ENCODE results near the gene DNAJC7.
A peak's percentile ranks its signal among the peaks of the same experiment; 100 is the strongest.

DNAJC7 gene, protein sequence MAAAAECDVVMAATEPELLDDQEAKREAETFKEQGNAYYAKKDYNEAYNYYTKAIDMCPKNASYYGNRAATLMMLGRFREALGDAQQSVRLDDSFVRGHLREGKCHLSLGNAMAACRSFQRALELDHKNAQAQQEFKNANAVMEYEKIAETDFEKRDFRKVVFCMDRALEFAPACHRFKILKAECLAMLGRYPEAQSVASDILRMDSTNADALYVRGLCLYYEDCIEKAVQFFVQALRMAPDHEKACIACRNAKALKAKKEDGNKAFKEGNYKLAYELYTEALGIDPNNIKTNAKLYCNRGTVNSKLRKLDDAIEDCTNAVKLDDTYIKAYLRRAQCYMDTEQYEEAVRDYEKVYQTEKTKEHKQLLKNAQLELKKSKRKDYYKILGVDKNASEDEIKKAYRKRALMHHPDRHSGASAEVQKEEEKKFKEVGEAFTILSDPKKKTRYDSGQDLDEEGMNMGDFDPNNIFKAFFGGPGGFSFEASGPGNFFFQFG

DNA sequence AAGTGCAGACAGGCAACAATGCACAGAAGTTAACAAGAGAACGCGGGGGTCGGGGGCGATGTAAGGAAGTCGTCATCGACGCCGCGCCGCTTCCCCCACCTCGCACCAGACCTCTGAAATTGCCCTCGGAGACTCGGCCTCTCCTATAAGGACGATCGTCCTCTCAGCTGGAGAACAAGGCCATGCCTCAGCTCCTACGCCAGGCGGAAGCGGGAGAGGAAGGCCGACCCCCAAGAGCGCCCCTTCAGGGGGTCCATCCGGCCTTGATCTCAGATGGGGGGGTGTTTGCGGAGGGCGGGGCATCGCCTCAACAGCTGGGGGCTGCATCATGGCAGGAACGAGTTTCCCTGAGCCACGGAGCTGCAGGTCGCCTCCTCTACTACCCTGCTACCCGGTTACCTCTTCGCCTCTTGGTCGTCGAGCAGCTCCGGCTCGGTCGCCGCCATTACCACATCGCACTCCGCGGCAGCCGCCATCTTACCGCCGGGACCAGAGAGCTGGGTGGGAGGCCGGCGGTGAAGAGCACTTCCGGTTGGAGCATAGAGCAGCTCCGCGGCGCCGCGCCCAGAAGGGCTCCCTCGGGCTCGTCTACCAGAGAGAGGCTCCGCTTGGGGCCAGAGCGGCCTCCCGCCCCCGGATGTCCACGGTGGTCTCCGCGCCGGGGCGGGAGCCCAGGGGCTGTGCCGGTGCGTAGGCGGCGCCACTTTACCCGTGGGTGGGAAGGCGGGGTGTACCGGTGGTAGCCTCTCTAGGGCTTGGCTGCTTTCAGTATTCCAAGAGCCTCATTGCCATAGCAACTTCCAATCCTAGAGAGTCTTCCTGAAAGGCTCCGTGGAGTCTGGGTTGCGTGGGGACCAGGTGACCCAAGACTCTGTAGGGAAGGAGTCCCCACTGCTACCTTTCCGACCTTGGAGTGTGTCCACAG is at the start of gene DNAJC7:
DNAJC7 (minus strand) TSS at position 499 of the 925 bp plus-strand sequence; CDS start at position 476, 23 bp downstream.
- Histone ChIP-seq H3K9ac (ENCODE audit: low read depth, low read length) (peak within 1 kb of the TSS; percentile 98), H3K36me3 (ENCODE audit: insufficient read depth, low read depth, low read length) (peaks cover 16% of the 10 kb centered on the region), H3K27ac (ENCODE audit: low read length) (peak within 1 kb of the TSS; percentile 96), H3K9me3 (ENCODE audit: insufficient read depth, low read depth, low read length) (no peaks in the 10 kb centered on the region), H3K27me3 (ENCODE audit: insufficient read depth, low read length) (no peaks in the 10 kb centered on the region), H3K4me3 (ENCODE audit: low read length) (peak within 1 kb of the TSS; percentile 91), H3K4me1 (ENCODE audit: insufficient read depth, low read length) (peaks cover 19% of the 10 kb centered on the region; the same call in 1 of the 2 replicates)

DNA sequence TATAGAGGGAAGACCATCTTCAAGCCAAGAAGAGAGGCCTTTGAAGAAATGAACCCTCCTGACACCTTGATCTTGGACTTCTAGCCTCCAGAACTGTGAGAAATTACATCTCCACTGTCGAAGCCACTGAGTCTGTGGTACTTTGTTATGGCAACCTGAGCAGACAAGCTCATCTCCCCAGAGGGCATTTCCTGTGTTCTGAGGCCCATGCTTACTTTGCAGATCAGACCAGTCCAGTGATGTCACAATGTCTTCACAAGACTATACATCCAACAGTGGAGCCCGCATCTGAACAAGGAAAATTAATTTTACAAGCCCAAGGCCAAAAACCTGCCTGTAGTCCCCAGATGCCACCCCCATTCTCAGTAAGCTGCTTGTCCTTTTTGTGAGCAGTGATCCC is 48.0 kb upstream of the DNAJC7 start:
- Histone ChIP-seq H3K9me3 (ENCODE audit: insufficient read depth, low read depth, low read length) (no peaks in the 10 kb centered on the region), H3K36me3 (ENCODE audit: insufficient read depth, low read depth, low read length) (no peaks in the 10 kb centered on the region), H3K4me3 (ENCODE audit: low read length) (no peak overlapping the region), H3K27me3 (ENCODE audit: insufficient read depth, low read length) (no peaks in the 10 kb centered on the region), H3K4me1 (ENCODE audit: insufficient read depth, low read length) (no peaks in the 10 kb centered on the region), H3K9ac (ENCODE audit: low read depth, low read length) (no peak overlapping the region), H3K27ac (ENCODE audit: low read length) (no peak overlapping the region)

DNA sequence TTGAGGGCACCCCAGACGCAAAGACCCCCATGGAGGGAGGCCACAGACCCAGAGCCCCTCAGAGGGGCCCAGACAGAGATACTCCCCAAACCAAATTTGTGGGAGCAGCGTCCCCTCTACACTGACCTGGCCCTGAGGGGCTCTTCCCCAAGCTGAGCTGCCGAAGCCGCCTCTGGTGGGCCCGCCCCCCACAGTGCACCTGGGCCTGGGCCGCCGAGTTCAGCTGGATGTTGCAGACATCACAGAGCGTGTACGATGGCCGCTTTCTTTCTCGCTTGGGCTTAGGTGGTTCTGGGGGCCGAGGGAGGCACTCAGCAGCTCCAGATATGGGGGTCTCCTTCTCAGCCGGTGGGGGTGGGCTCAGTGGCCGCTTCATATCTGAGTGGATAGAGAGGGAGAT is 45.4 kb upstream of the DNAJC7 start:
- H3K9ac ChIP-seq (ENCODE audit: low read depth, low read length): no peak overlapping the region
- no peaks in the 10 kb centered on the region for H3K4me1 ChIP-seq (ENCODE audit: insufficient read depth, low read length)
- H3K9me3 ChIP-seq (ENCODE audit: insufficient read depth, low read depth, low read length): no peaks in the 10 kb centered on the region
- H3K4me3 ChIP-seq (ENCODE audit: low read length): no peak overlapping the region
- H3K27me3 ChIP-seq (ENCODE audit: insufficient read depth, low read length): no peaks in the 10 kb centered on the region
- H3K27ac ChIP-seq (ENCODE audit: low read length): no peak overlapping the region
- no peaks in the 10 kb centered on the region for H3K36me3 ChIP-seq (ENCODE audit: insufficient read depth, low read depth, low read length)

DNA sequence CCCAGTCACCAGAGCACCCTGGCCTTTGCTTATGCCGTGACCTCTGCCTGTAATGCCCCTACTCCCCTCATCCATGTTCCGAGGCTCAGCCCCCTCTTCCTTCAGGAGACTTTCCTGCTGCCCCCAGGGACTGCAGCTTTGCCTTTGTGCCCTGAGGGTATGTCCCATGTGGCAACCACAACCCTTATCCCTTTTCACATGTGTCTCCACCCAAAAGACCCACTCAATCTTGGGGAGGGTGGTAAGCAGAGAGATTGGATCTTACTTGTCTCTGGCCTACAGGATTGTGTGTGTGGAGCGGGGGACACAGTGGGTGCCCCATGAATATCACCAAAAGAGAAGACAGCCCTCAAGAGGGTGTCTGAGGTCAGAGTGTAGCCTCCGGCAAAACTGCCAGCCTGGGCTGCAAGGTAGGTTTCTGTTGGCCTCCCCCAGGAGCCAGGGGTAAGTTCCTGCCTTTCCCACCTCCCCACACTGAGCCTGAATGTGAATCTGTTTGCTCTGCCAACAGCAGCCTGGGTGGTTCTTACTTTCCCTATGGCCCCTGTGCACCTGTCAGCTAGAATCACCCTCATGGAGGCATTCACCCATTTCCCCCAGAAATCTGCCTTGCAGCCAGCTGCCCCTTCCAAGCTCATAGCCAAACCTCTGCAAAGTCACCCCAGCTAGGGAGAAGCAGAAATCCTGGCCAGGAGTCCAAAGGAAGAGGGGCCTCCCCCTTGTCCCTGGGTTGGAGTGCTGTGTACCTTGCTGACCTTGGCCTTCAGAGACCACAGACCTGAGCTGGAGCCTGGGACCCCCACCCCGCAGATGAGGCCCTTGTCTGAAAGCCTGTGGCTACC is 44.6 kb upstream of the DNAJC7 start:
- H3K4me3 ChIP-seq (ENCODE audit: low read length): no peak overlapping the region
- H3K9me3 ChIP-seq (ENCODE audit: insufficient read depth, low read depth, low read length): no peaks in the 10 kb centered on the region
- no peaks in the 10 kb centered on the region for H3K27me3 ChIP-seq (ENCODE audit: insufficient read depth, low read length)
- no peak overlapping the region for H3K27ac ChIP-seq (ENCODE audit: low read length)
- no peaks in the 10 kb centered on the region for H3K4me1 ChIP-seq (ENCODE audit: insufficient read depth, low read length)
- no peaks in the 10 kb centered on the region for H3K36me3 ChIP-seq (ENCODE audit: insufficient read depth, low read depth, low read length)
- H3K9ac ChIP-seq (ENCODE audit: low read depth, low read length): no peak overlapping the region

DNA sequence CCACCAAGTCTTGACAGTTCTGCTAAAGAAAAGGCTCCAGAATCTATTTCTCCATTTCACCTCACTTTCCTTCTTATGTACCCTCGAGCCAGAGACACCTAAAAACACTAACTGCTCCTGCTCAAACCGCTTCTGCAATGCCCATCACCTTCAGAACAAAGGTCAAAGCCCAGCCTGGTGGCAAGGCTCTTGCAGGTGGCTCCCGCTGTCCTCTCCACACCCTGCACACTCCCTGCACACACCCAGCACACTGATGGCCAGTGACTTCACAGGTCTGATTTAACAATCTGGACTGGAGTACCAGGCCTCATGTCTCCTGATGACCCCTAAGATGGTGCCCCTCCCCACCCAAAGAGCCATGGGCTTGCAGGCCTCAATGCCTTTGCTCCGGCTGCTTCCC is 43.0 kb upstream of the DNAJC7 start:
- Histone ChIP-seq H3K27ac (ENCODE audit: low read length) (no peak overlapping the region), H3K9ac (ENCODE audit: low read depth, low read length) (no peak overlapping the region), H3K27me3 (ENCODE audit: insufficient read depth, low read length) (no peaks in the 10 kb centered on the region), H3K9me3 (ENCODE audit: insufficient read depth, low read depth, low read length) (no peaks in the 10 kb centered on the region), H3K4me1 (ENCODE audit: insufficient read depth, low read length) (peaks cover 3% of the 10 kb centered on the region; the same call in 1 of the 2 replicates), H3K36me3 (ENCODE audit: insufficient read depth, low read depth, low read length) (no peaks in the 10 kb centered on the region), H3K4me3 (ENCODE audit: low read length) (no peak overlapping the region)

DNA sequence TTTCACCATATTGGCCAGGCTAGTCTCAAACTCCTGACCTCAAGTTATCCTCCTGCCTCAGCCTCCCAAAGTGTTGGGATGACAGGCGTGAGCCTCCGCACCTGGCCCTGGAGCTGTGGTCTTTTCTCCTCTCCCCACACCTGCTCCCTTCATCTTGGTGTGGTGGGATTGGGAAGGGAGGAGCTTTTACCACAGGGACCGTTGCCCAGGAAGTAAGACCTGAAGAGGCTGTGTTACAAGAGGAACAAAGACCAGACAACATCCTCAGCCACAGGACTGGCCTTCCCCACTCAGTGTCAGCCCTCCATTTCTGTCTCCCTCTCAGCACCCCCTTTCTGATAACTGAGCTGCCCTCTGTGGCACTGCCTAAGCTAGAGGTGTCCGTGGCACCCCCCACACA is 42.6 kb upstream of the DNAJC7 start:
- Histone ChIP-seq H3K27ac (ENCODE audit: low read length) (no peak overlapping the region), H3K4me1 (ENCODE audit: insufficient read depth, low read length) (peaks cover 6% of the 10 kb centered on the region; the same call in 1 of the 2 replicates), H3K9me3 (ENCODE audit: insufficient read depth, low read depth, low read length) (no peaks in the 10 kb centered on the region), H3K36me3 (ENCODE audit: insufficient read depth, low read depth, low read length) (no peaks in the 10 kb centered on the region), H3K4me3 (ENCODE audit: low read length) (no peak overlapping the region), H3K9ac (ENCODE audit: low read depth, low read length) (no peak overlapping the region), H3K27me3 (ENCODE audit: insufficient read depth, low read length) (no peaks in the 10 kb centered on the region)

DNA sequence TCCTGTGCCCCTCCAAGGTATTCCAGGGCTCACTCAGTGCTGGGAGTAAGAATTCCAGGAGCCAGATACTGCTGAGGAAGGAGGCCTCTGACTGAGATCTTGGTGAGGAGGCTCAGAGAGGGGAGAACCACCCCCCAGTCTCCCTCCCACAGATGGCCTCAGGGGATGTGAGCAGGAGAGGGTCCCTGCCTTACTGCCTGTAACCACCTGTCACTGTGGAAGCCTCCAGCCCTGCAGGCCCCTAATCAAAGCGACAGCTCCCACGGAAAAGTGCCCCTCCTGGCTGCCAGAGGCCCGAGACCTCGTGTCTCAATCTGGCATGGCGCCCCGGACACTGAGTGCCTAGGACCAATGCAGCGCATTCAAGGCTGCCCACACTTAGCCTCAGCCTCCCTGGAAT is 40.8 kb upstream of the DNAJC7 start:
- H3K9me3 ChIP-seq (ENCODE audit: insufficient read depth, low read depth, low read length): no peaks in the 10 kb centered on the region
- no peak overlapping the region for H3K9ac ChIP-seq (ENCODE audit: low read depth, low read length)
- no peak overlapping the region for H3K4me3 ChIP-seq (ENCODE audit: low read length)
- no peak overlapping the region for H3K27ac ChIP-seq (ENCODE audit: low read length)
- peaks cover 13% of the 10 kb centered on the region; the same call in 1 of the 2 replicates for H3K27me3 ChIP-seq (ENCODE audit: insufficient read depth, low read length)
- peaks cover 10% of the 10 kb centered on the region; the same call in 1 of the 2 replicates for H3K4me1 ChIP-seq (ENCODE audit: insufficient read depth, low read length)
- H3K36me3 ChIP-seq (ENCODE audit: insufficient read depth, low read depth, low read length): no peaks in the 10 kb centered on the region

DNA sequence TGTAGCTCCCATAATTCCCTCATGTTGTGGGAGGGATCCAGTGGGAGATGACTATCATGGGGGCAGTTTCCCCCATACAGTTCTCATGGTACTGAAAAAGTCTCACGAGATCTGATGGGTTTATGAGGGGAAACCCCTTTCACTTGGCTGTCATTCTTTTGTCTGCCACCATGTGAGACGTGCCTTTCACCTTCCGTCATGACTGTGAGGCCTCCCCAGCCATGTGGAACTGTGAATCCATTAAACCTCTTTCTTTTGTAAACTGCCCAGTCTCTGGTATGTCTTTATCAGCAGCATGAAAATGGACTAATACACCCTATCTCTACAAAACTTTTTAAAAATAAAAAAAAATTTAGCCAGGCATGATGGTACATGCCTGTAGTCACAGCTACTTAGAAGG is 39.4 kb upstream of the DNAJC7 start:
- no peak overlapping the region for H3K9ac ChIP-seq (ENCODE audit: low read depth, low read length)
- no peaks in the 10 kb centered on the region for H3K9me3 ChIP-seq (ENCODE audit: insufficient read depth, low read depth, low read length)
- no peak overlapping the region for H3K4me3 ChIP-seq (ENCODE audit: low read length)
- peaks cover 11% of the 10 kb centered on the region for H3K4me1 ChIP-seq (ENCODE audit: insufficient read depth, low read length)
- H3K36me3 ChIP-seq (ENCODE audit: insufficient read depth, low read depth, low read length): no peaks in the 10 kb centered on the region
- no peak overlapping the region for H3K27ac ChIP-seq (ENCODE audit: low read length)
- H3K27me3 ChIP-seq (ENCODE audit: insufficient read depth, low read length): peaks cover 26% of the 10 kb centered on the region; the same call in 1 of the 2 replicates

DNA sequence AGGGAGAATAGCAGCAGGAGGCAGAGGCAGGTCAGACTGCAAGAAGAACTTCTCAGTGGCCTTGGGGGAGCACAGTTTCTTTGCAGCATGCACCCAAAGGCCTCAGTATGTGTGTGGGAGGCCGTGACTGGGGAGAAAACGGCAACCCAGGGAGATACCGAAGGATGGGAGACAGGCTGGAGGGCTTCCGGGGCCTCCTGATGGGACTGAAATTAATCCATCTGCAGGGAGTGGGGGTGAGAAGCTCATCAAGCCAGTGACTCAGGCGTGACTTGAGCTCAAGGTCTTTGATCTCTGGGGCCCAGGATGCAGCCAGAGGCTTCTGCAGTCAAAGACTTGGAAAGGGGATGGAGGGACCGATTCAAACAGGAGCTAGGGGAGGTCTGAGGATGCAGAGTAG is 38.3 kb upstream of the DNAJC7 start:
- peak overlapping the region; percentile 7; the same call in 1 of the 2 replicates for H3K9ac ChIP-seq (ENCODE audit: low read depth, low read length)
- H3K27ac ChIP-seq (ENCODE audit: low read length): no peak overlapping the region

DNA sequence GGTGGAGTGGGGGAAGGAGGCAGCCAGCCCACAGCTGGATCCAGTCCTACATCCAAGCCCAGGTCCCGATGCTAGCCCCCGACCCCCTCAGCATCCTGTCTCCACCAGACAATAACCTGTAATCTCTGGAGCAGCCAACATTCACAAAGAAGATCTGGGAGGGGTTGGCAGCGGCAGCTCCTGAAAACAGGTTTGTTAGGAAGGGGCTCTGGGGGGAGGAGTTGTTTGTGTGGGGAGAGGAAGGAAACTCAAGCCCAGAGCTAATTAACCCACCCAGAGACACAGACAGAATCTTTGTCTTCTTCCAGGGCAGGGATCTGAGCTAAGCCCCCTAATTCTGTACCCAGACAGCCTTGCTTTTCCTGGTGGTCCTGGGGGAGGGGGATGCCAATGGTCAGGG is 37.8 kb upstream of the DNAJC7 start:
- Histone ChIP-seq H3K9ac (ENCODE audit: low read depth, low read length) (peak overlapping the region; percentile 7; the same call in 1 of the 2 replicates), H3K9me3 (ENCODE audit: insufficient read depth, low read depth, low read length) (no peaks in the 10 kb centered on the region), H3K27ac (ENCODE audit: low read length) (no peak overlapping the region), H3K4me1 (ENCODE audit: insufficient read depth, low read length) (peaks cover 18% of the 10 kb centered on the region), H3K36me3 (ENCODE audit: insufficient read depth, low read depth, low read length) (no peaks in the 10 kb centered on the region), H3K27me3 (ENCODE audit: insufficient read depth, low read length) (peaks cover 35% of the 10 kb centered on the region; the same call in 1 of the 2 replicates), H3K4me3 (ENCODE audit: low read length) (no peak overlapping the region; the same call in 1 of the 2 replicates)

More for the DNA sequence above, 38.3 kb upstream of the DNAJC7 start:
- H3K4me3 ChIP-seq (ENCODE audit: low read length): no peak overlapping the region; the same call in 1 of the 2 replicates
- peaks cover 35% of the 10 kb centered on the region; the same call in 1 of the 2 replicates for H3K27me3 ChIP-seq (ENCODE audit: insufficient read depth, low read length)
- no peaks in the 10 kb centered on the region for H3K36me3 ChIP-seq (ENCODE audit: insufficient read depth, low read depth, low read length)
- peaks cover 18% of the 10 kb centered on the region for H3K4me1 ChIP-seq (ENCODE audit: insufficient read depth, low read length)
- H3K9me3 ChIP-seq (ENCODE audit: insufficient read depth, low read depth, low read length): no peaks in the 10 kb centered on the region

Measured in iPS-20b (cell line).